HepG2 (cell line): ENCODE results near the gene HAP1. TPM values are rescaled to one million over a fixed set of nuclear protein-coding genes. Genes with fewer than 3 reads are reported as not detected.
A peak's percentile ranks its signal among the peaks of the same experiment; 100 is the strongest.

Experiments used
- ATF2 ChIP-seq: sonication (generic); formaldehyde crosslinking; IDR thresholded peaks from 2 replicates; pipeline ENCODE4 v1.4.0; 2020; ENCODE audit warnings: missing genetic modification reagents
- BORCS8-MEF2B ChIP-seq: sonication (generic); formaldehyde crosslinking; IDR thresholded peaks from 2 replicates; pipeline ENCODE4 v1.8.0; 2022; ENCODE audit warnings: mild to moderate bottlenecking, missing genetic modification reagents
- CENPX ChIP-seq: sonication (generic); formaldehyde crosslinking; IDR thresholded peaks from 2 replicates; pipeline ENCODE4 v1.9.0; 2021; ENCODE audit warnings: mild to moderate bottlenecking, missing genetic modification reagents, moderate library complexity
- ESRRA ChIP-seq: sonication (generic); formaldehyde crosslinking; IDR thresholded peaks from 2 replicates; pipeline ENCODE4 v1.5.1; 2020; ENCODE audit warnings: mild to moderate bottlenecking, low read depth, missing genetic modification reagents
- EZH2 ChIP-seq: conservative IDR thresholded peaks from 2 replicates; pipeline ENCODE4 v1.6.1; 2012; ENCODE audit warnings: mild to moderate bottlenecking, low read depth, low read length, moderate library complexity
- FIP1L1 ChIP-seq: fragments of 200-400 bp; formaldehyde crosslinking; IDR thresholded peaks from 2 replicates; pipeline ENCODE4 v1.6.1; 2018; ENCODE audit warnings: low read depth, mild to moderate bottlenecking, low read length, moderate library complexity, borderline replicate concordance; ENCODE audit not compliant: insufficient read depth
- FOXA3 ChIP-seq: IDR thresholded peaks from 2 replicates; pipeline ENCODE4 v1.6.1; 2016; ENCODE audit warnings: missing genetic modification reagents, missing compliant biosample characterization
- HDAC6 ChIP-seq: fragments of 200-600 bp; sonication (generic); IDR thresholded peaks from 2 replicates; pipeline ENCODE4 v1.7.0; 2017; ENCODE audit warnings: mild to moderate bottlenecking, antibody characterized with exemption, low read length, low read depth
- HOXA5 ChIP-seq: sonication (generic); formaldehyde crosslinking; IDR thresholded peaks from 2 replicates; pipeline ENCODE4 v1.4.0; 2020; ENCODE audit warnings: missing genetic modification reagents
- HOXA7 ChIP-seq: sonication (generic); formaldehyde crosslinking; IDR thresholded peaks from 2 replicates; pipeline ENCODE4 v1.8.1; 2022; ENCODE audit warnings: mild to moderate bottlenecking, missing genetic modification reagents, moderate library complexity
- JUN ChIP-seq: sonication (generic); formaldehyde crosslinking; IDR thresholded peaks from 2 replicates; pipeline ENCODE4 v1.4.0; 2020; ENCODE audit warnings: mild to moderate bottlenecking, missing genetic modification reagents
- KLF12 ChIP-seq: sonication (generic); formaldehyde crosslinking; IDR thresholded peaks from 2 replicates; pipeline ENCODE4 v1.4.0; 2020; ENCODE audit warnings: missing genetic modification reagents, borderline replicate concordance
- LCORL ChIP-seq, 2 experiments: fragments of 450-650 bp in 1 of 2; sonication (generic) in 1 of 2; formaldehyde crosslinking in 1 of 2; IDR thresholded peaks; 2 replicates each; pipeline versions ENCODE4 v1.5.0 to v1.6.1; 2017 to 2020; ENCODE audit warnings: antibody characterized with exemption in 1 of 2, missing genetic modification reagents in 1 of 2
- MIER2 ChIP-seq: IDR thresholded peaks from 2 replicates; pipeline ENCODE4 v1.6.1; 2016; ENCODE audit warnings: missing biosample characterization, missing genetic modification reagents
- MIXL1 ChIP-seq: IDR thresholded peaks from 2 replicates; pipeline ENCODE4 v1.6.1; 2016
- MXD3 ChIP-seq: IDR thresholded peaks from 2 replicates; pipeline ENCODE4 v1.6.1; 2016; ENCODE audit warnings: mild to moderate bottlenecking, missing biosample characterization, missing genetic modification reagents
- NBN ChIP-seq: fragments of 450-650 bp; conservative IDR thresholded peaks from 2 replicates; pipeline ENCODE4 v1.6.1; 2017
- RFX5 ChIP-seq: IDR thresholded peaks from 2 replicates; pipeline ENCODE4 v1.6.1; 2011; ENCODE audit warnings: low read depth, low read length, improper control_type of control experiment
- RXRB ChIP-seq: IDR thresholded peaks from 2 replicates; pipeline ENCODE4 v1.6.1; 2016; ENCODE audit warnings: borderline replicate concordance, missing genetic modification reagents, missing compliant biosample characterization
- SIN3A ChIP-seq: IDR thresholded peaks from 2 replicates; pipeline ENCODE4 v1.6.1; 2011; ENCODE audit warnings: low read depth, mild to moderate bottlenecking, control low read depth, low read length, borderline replicate concordance
- SNAI1 ChIP-seq: sonication (generic); formaldehyde crosslinking; IDR thresholded peaks from 2 replicates; pipeline ENCODE4 v1.5.0; 2020; ENCODE audit warnings: mild to moderate bottlenecking, missing genetic modification reagents, borderline replicate concordance
- SP5 ChIP-seq: IDR thresholded peaks from 2 replicates; pipeline ENCODE4 v1.6.1; 2016; ENCODE audit warnings: low read depth, borderline replicate concordance
- ZKSCAN1 ChIP-seq: fragments of 150-350 bp; IDR thresholded peaks from 2 replicates; pipeline ENCODE4 v1.6.1; 2014; ENCODE audit warnings: low read length
- ZNF256 ChIP-seq: sonication (generic); formaldehyde crosslinking; conservative IDR thresholded peaks from 2 replicates; pipeline ENCODE4 v1.4.0; 2020; ENCODE audit warnings: missing genetic modification reagents
- ZNF34 ChIP-seq: sonication (generic); formaldehyde crosslinking; IDR thresholded peaks from 2 replicates; pipeline ENCODE4 v1.4.0; 2020; ENCODE audit warnings: mild to moderate bottlenecking, missing genetic modification reagents, borderline replicate concordance
- ZNF546 ChIP-seq: sonication (generic); formaldehyde crosslinking; conservative IDR thresholded peaks from 2 replicates; pipeline ENCODE4 v1.8.1; 2023; ENCODE audit warnings: mild to moderate bottlenecking, missing genetic modification reagents
- ZNF558 ChIP-seq: sonication (generic); formaldehyde crosslinking; IDR thresholded peaks from 2 replicates; pipeline ENCODE4 v1.9.0; 2022; ENCODE audit warnings: mild to moderate bottlenecking, missing genetic modification reagents, borderline replicate concordance
- ZNF562 ChIP-seq: sonication (generic); formaldehyde crosslinking; IDR thresholded peaks from 2 replicates; pipeline ENCODE4 v1.8.0; 2022; ENCODE audit warnings: missing genetic modification reagents, borderline replicate concordance
- ZNF619 ChIP-seq: sonication (generic); formaldehyde crosslinking; IDR thresholded peaks from 2 replicates; pipeline ENCODE4 v1.4.0; 2020; ENCODE audit warnings: mild to moderate bottlenecking, missing genetic modification reagents
- ZNF768 ChIP-seq: sonication (generic); formaldehyde crosslinking; IDR thresholded peaks from 2 replicates; pipeline ENCODE4 v1.4.0; 2020; ENCODE audit warnings: missing genetic modification reagents
- ZNF772 ChIP-seq: sonication (generic); formaldehyde crosslinking; IDR thresholded peaks from 2 replicates; pipeline ENCODE4 v1.5.0; 2020; ENCODE audit warnings: mild to moderate bottlenecking, missing genetic modification reagents
- ZSCAN25 ChIP-seq: sonication (generic); formaldehyde crosslinking; IDR thresholded peaks from 2 replicates; pipeline ENCODE4 v1.8.0; 2022; ENCODE audit warnings: mild to moderate bottlenecking, missing genetic modification reagents
- polyA plus RNA-seq, 8 experiments: library from polyadenylated mRNA; depleted of rRNA in 3 of 8; stranded (reverse) in 7 of 8; unstranded in 1 of 8; fragments of >200 nt; fragmentation: Illumina TruSeq in 4 of 8; extraction: Trizol in 4 of 8; gene quantifications; 2 replicates each; pipeline versions ENCODE4 v1.2.1 to v1.2.3, GENCODE V29; 2011 to 2016; ENCODE audit warnings: low read depth in 4 of 8, missing spikeins in 1 of 8, mixed read lengths in 1 of 8; ENCODE audit not compliant: insufficient read depth in 1 of 8
- total RNA-seq, 5 experiments: library from RNA; depleted of rRNA; stranded (reverse); fragments of >200 nt; fragmentation: Illumina TruSeq; extraction: Trizol; gene quantifications; 2 replicates each; pipeline ENCODE4 v1.2.3, GENCODE V29; 2016; ENCODE audit warnings: low read depth in 1 of 5

HAP1 gene
- total and polyA plus RNA-seq, 2 of the 13 experiments (the other 11 are each of a cell fraction or from before 2014, with no cell fraction given) = 0.07 TPM

GRCh38 chr17:41738077-41738800 is 3.8 kb upstream of the HAP1 start (continued):
- TF ChIP-seq NBN (no peak), MXD3 (CRISPR knock-in tag) (peak; percentile 59; the same call in 1 of the 2 replicates), MIXL1 (CRISPR knock-in tag) (0 out of 2 replicates have a peak, but pooled peaks have one; percentile 55), SP5 (CRISPR knock-in tag) (peak; percentile 20; the same call in 1 of the 2 replicates), ZNF619 (CRISPR knock-in tag) (peak; percentile 94; the same call in 1 of the 2 replicates), HOXA7 (no peak), MIER2 (CRISPR knock-in tag) (0 out of 2 replicates have a peak, but pooled peaks have one; percentile 23), RFX5 (no peak), BORCS8-MEF2B (CRISPR knock-in tag) (peak; percentile 86; the same call in 1 of the 2 replicates), ZSCAN25 (CRISPR knock-in tag) (peak; percentile 59; the same call in 1 of the 2 replicates), ZNF772 (CRISPR knock-in tag) (0 out of 2 replicates have a peak, but pooled peaks have one; percentile 48), HOXA5 (CRISPR knock-in tag) (no peak), ESRRA (0 out of 2 replicates have a peak, but pooled peaks have one; percentile 27), SNAI1 (no peak), ZNF256 (no peak), ZNF562 (CRISPR knock-in tag) (no peak), JUN (CRISPR knock-in tag) (no peak), ATF2 (CRISPR knock-in tag) (peak; percentile 67; the same call in 1 of the 2 replicates), FIP1L1 (no peak), ZNF34 (peak; percentile 86; the same call in 1 of the 2 replicates), ZKSCAN1 (0 out of 2 replicates have a peak, but pooled peaks have one; percentile 64), LCORL (IDR thresholded peaks at IDR 0.05) (no peak), LCORL (CRISPR knock-in tag; IDR thresholded peaks at IDR 0.05) (peak; percentile 46), ZNF768 (CRISPR knock-in tag) (peak; percentile 65), RXRB (peak; percentile 56; the same call in 1 of the 2 replicates), CENPX (CRISPR knock-in tag) (no peak), FOXA3 (CRISPR knock-in tag) (peak; percentile 20), EZH2 (no peak), ZNF558 (CRISPR knock-in tag) (0 out of 2 replicates have a peak, but pooled peaks have one; percentile 37), KLF12 (CRISPR knock-in tag) (peak; percentile 84; the same call in 1 of the 2 replicates), SIN3A (no peak), HDAC6 (no peak), ZNF546 (CRISPR knock-in tag) (no peak)
